NCI-H2227 (cell line): Measurements from ENCODE around the gene VAV1.
"Not testable (repeated sequence)": the region's sequence is repeated elsewhere in the genome, so short reads cannot be mapped to it uniquely, and the experiment has no call there.

Experiments used
- DNase-seq: peaks from one replicate; lab custom pipeline; 2025; ENCODE audit not compliant: unreplicated experiment; lab: John Stamatoyannopoulos, UW

Gene VAV1

GRCh38 chr19:6812612-6813011, 40.1 kb downstream of the VAV1 start:
- no peak for DNase-seq

- DNase-seq: no peak
These were observed 41.2 kb downstream of the VAV1 start for GRCh38 chr19:6813659-6814058.

GRCh38 chr19:6817179-6817578, 44.7 kb downstream of the VAV1 start:
- no peak for DNase-seq

- no peak for DNase-seq
These were observed 45.7 kb downstream of the VAV1 start for GRCh38 chr19:6818246-6818645.

GRCh38 chr19:6819323-6819722, 46.8 kb downstream of the VAV1 start:
- DNase-seq: no peak

- no peak for DNase-seq
These were observed 47.7 kb downstream of the VAV1 start for GRCh38 chr19:6820237-6820636.

- DNase-seq: no peak
These were observed 49.3 kb downstream of the VAV1 start for GRCh38 chr19:6821639-6822310.

GRCh38 chr19:6822311-6822670, 49.8 kb downstream of the VAV1 start:
- no peak for DNase-seq

- DNase-seq: no peak
These were observed 52.7 kb downstream of the VAV1 start for GRCh38 chr19:6825076-6825774.

- no peak for DNase-seq
These were observed 53.9 kb downstream of the VAV1 start for GRCh38 chr19:6826281-6826920.

- no peak for DNase-seq
These were observed 55.8 kb downstream of the VAV1 start for GRCh38 chr19:6828306-6828697.

GRCh38 chr19:6828698-6829633, 56.5 kb downstream of the VAV1 start:
- no peak for DNase-seq

- DNase-seq: not testable (repeated sequence)
These were observed 57.3 kb downstream of the VAV1 start for GRCh38 chr19:6829829-6830228.

GRCh38 chr19:6831084-6831483, 58.6 kb downstream of the VAV1 start:
- DNase-seq: not testable (repeated sequence)

- DNase-seq: no peak
These were observed 59.9 kb downstream of the VAV1 start for GRCh38 chr19:6832412-6832811.

GRCh38 chr19:6833166-6833790, 60.8 kb downstream of the VAV1 start:
- DNase-seq: no peak

GRCh38 chr19:6834433-6834832, 61.9 kb downstream of the VAV1 start:
- DNase-seq: no peak

- no peak for DNase-seq
These were observed 63.0 kb downstream of the VAV1 start for GRCh38 chr19:6835501-6835900.

GRCh38 chr19:6837525-6837924, 65.0 kb downstream of the VAV1 start:
- DNase-seq: no peak

- no peak for DNase-seq
These were observed 65.7 kb downstream of the VAV1 start for GRCh38 chr19:6838062-6838655.
